DMS 273 (cell line): ENCODE data around the gene NUMB.

Experiments used
- DNase-seq: peaks from one replicate; lab custom pipeline; 2025; ENCODE audit not compliant: unreplicated experiment; lab: John Stamatoyannopoulos, UW

The NUMB gene

DNA sequence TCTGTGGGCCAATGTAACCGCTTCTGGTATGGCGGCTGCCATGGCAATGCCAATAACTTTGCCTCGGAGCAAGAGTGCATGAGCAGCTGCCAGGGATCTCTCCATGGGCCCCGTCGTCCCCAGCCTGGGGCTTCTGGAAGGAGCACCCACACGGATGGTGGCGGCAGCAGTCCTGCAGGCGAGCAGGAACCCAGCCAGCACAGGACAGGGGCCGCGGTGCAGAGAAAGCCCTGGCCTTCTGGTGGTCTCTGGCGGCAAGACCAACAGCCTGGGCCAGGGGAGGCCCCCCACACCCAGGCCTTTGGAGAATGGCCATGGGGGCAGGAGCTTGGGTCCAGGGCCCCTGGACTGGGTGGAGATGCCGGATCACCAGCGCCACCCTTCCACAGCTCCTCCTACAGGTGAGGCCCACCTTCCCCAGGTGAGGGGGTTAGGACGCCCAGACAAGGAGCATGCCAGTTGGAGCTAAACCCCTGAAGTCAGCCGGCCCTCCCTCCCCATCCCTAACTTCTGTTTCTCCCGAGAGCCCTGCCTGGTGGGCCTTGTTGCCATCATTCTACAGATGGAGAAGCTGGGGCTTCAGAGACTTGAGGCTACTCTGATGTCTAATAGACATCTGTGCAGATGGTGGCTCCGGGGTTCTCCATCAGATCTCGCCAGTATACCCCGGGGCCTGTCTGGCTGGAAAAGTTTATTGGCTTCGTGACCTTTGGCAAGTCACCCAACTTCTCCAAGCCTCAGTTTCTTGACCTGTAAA, 195.7 kb downstream of the NUMB start:
- DNase-seq: no peak

DNA sequence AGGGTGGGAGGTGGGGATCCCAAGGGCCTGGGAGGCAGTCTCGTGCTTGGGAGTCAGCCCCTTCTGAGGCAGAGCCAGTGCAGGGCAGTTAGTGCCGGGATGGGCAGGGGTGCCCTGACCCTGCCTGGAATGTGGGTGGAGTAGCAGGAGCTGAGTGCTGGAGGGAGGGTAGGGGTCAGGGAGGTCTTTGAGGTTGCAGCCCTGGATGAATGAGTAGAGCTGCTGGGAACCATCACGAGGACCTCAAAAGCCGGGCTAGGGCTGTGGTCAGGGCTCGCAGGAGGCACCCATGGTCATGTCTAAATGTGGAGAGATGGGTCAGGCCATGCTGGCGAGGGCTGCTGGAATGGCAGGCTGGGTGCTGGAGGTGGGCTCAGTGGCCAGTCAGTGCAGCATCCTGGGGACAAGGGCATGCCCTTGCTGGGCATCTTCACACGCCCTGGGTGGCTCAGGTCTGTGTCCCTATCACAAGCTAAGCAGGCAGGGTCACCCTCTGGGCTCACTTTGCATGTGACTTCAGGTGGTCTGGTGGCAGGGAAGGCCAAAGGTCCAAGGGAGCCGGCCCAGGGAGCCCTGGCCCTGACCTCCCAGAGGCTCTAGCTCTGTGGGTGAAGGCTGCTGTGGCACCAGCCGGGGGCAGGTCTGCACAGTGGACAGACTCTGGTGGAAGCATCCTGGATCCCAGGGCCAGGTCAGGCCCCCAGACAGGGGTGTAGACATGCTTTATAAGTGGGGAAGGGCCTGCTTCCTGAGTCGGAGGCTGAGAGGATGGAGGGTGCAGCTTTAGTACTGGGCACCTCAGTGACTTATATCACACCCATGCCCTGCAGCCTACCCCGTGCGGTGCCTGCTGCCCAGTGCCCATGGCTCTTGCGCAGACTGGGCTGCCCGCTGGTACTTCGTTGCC, 196.6 kb downstream of the NUMB start:
- no peak for DNase-seq

DNA sequence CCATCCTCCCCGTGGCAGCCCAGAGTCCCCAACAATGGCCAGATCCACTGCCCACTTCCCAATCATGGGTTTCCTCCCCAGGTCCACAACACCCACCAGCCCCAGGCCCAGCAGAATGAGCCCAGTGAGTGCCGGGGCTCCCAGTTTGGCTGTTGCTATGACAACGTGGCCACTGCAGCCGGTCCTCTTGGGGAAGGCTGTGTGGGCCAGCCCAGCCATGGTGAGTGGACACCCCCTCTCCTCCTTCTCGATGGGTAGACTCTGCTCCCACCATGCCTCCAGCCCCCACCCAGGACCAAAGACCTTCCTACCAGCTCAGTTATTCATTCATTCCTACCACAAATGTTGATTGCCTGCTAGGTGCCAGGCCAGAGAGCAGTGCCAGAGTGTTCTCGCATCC, 197.3 kb downstream of the NUMB start:
- no peak for DNase-seq

DNA sequence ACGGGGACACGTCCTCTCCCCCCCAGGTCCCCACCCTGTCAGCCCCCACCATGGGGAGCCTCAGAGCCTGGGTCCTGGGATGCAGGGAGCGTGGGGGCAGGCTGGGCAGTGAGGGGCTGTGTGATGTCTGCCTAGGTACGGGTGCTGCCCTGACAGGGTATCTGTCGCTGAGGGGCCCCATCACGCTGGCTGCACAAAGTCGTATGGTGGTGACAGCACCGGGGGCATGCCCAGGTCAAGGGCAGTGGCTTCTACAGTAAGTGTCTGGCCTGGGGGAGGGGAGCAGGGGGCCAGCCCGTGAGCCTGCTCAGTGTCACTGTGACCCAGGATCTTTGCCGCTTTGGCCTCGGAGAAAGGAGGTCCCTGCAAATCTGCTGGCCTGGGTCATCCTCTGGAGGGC, 197.8 kb downstream of the NUMB start:
- DNase-seq: no peak

DNA sequence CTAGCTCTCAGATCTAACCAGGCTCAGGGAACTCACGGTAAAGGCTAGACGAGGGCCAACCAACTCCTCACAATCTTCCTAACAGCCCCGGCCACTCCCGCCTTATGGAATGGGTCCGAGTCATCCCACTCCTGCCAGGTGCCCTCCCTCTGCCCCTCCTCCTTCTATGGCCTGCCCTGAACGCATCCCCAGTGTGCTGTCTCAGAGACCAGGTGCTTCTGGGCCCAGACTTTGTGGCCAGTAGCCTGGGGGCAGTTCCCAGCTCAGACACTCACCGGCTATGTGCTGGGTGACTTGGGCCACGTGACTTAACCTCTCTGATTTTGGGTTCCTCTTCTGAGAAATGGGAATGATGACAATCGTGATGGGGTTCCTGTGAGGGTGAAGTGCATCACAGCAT, 198.5 kb downstream of the NUMB start:
- no peak for DNase-seq

DNA sequence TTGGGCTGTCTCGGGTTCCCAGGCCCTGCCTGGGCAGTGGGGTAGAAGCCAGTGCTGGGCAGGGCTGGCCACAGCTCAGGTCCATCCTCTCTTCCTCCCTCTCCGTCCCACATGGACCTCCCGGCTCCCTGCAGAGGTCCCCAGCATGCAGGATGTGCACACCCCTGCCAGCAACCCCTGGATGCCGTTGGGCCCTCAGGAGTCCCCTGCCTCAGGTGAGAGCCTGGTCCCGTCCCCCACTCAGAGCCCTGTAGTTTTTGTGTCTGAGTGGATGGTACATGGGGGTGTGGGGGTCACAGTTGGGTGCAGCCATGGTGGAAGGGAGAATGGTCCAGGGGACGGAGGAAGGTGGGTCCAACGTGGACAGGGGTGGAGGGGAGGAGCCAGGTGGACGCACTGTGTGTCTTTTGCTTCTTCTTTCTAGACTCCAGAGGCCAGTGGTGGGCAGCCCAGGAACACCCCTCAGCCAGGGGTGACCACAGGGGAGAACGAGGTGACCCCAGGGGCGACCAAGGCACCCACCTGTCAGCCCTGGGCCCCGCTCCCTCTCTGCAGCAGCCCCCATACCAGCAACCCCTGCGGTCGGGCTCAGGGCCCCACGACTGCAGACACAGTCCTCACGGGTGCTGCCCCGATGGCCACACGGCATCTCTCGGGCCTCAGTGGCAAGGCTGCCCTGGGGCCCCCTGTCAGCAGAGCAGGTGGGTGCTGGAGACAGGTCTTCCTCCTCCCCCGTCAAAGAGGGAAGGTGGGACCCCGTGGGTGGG, 199.3 kb downstream of the NUMB start:
- no peak for DNase-seq

DNA sequence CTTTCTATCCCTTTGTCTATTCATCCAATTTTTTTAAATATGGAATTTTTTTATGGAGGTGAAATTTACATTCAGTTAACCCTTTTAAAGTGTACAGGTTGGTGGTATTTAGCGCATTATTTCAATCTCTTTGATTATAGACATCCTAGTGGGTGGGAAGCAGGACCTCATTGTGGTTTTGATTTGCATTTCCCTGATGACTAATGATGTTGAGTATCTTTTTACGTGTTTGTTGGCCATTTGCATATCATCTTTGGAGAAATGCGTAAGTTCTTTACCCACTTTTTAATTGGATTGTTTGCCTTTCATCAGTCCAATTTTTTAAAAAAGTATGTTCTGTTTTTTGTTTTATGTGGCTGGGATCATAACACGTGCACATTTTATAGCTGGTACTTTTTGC, 200.3 kb downstream of the NUMB start:
- no peak for DNase-seq

DNA sequence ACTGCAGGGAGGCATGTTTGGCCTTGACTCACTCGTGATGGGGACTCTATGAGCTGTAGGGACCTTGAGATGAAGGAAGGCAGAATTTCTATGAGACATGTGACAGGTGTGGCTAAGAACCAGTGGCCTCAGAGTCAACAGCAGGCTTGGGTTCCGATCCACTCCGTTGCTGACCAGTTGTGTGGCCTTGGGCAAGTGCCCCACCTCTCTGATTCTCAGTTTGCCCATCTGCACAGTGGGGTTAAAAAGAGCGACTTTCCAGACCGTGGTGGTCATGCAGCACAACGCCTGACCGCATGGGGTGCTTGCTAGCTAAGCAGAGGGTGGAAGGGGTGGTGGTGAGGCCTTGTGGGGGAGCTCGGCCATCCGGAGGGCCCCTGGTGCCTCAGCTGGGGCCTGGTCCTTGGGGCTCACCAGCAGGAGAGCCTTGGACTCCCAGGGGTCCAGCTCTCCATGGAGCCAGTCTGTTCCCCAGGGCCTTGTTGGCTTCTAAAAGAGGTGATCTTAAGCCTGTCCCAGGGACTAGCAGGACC, 202.6 kb downstream of the NUMB start:
- DNase-seq: no peak

DNA sequence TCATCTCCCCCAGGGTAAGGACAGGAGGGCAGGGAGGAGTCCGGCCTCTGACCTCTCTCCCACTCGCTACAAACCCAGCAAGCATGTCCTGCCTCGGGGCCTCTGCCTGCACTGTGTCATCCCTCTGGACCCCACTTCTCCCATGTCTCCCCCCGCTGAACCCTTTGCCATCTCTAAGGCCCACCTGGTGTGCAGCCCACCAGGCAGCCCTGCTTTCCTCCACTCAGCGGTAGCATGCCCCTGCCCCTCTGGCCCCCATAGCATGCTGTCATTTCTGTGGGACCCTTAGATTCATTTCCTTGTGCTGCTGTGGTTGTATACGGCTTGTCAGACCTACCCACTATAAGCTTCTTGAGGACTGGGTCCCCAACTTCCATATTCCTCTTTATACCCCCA, 203.3 kb downstream of the NUMB start:
- no peak for DNase-seq

DNA sequence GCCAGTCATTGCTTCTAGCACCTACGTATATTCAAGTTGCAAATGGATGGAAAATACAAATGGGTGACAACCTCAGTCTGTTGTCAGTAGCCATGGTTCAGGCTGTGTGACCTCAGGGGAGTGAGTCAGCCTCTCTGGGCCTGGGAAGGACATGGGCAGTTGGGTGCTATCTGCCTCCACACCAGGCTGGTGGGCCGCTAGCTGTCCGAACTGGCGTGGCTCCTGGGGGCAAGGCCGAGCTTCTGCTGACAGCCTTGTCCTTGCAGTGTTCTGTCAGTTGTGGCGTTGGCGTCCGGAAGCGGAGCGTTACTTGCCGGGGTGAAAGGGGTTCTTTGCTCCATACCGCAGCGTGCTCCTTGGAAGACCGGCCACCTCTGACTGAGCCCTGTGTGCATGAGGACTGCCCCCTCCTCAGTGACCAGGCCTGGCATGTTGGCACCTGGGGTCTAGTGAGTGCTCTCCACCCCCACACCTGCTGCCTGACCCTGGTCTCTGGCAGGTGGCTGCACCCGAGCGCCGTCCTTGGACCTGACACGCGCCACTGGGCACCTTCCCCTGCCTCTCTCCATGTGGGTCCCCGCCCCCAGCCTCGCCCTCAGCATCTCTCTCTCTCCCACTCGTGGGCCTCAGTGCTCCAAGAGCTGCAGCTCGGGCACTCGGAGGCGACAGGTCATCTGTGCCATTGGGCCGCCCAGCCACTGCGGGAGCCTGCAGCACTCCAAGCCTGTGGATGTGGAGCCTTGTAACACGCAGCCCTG, 203.9 kb downstream of the NUMB start:
- DNase-seq: no peak

DNA sequence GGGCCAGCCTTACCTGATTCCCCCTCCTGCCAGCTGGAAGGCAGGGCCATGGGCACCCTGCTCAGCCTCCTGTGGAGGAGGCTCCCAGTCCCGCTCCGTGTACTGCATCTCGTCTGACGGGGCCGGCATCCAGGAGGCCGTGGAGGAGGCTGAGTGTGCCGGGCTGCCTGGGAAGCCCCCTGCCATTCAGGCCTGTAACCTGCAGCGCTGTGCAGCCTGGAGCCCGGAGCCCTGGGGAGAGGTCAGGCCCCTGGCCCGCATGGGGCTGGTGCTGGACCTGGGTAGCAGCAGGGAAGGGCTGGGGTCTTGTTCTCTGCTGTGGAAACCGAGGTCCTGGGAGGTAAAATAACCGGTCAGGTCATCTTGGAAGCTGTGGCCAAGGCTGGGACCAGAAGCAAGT, 204.6 kb downstream of the NUMB start:
- no peak for DNase-seq

DNA sequence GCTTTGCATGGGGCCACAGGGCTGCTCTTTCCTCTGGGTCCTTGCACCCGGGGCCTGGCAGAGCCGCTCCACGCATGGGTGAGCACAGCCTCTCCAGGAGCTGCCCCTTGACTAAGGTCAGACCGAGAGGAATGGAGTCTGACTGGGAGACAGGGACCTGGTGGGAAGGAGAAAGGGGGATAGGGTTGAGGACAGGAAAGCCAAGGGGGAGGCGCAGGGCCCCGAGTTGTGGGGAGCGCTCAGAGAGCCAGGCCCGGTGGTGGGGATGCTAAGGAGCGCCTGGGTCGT, 205.1 kb downstream of the NUMB start:
- no peak for DNase-seq

DNA sequence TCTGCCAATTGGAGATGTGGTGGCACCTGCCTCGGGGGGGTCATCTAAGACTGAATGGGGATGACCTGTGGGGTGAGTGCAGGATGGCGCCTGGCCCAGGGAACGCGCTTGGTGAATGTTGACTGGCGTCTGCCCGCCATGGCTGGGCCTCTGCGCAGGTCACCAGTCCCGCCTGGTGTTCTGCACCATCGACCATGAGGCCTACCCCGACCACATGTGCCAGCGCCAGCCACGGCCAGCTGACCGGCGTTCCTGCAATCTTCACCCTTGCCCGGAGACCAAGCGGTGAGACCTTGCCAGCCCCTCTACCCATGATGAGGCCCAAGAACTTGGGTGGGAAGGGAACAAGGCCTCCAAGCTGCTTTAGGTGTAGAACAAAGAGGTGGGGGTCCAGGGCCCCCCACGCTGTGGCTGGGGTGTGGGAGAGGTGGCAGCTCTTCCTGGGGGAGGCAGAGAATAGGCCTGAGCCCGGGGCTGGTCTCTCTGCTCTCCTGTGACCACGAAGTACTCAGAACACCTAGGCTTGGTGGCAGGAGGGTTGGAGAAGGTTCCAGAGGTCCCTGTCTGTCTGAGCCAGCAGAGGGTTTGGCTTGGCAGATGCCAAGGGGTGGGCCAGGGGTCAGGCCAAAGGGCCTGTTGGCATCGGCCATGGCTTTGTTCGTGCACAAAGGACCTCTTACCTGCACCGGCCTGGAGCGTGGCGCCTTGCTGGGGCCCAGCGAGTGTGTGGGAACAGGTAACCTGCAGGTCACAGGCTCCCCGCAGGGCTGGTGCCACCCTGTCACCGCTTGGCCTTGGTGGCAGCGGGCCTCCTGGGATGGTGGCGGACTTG, 205.6 kb downstream of the NUMB start:
- no peak for DNase-seq

DNA sequence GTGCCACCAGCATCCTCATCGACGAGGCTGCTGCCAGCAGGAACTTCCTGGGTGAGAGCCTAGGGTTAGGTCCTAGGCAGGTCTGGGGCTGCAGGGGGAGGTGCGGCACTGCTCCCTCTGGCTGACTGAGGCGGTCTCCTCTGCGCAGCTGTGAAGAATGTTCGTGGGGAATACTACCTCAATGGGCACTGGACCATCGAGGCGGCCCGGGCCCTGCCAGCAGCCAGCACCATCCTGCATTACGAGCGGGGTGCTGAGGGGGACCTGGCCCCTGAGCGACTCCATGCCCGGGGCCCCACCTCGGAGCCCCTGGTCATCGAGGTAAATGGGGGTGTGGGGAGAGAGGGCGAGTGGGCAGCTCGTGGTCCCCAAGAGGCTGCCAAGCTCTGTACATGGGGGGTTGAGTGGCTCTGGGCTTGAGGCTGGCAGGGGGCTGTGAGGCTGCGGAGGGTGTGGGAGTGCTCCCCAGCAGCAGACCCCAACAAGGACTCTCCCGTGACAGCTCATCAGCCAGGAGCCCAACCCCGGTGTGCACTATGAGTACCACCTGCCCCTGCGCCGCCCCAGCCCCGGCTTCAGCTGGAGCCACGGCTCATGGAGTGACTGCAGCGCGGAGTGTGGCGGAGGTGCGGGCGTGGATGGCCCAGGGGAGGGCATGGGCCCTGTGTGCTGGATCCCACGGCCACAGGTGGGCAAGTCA, 206.7 kb downstream of the NUMB start:
- no peak for DNase-seq

DNA sequence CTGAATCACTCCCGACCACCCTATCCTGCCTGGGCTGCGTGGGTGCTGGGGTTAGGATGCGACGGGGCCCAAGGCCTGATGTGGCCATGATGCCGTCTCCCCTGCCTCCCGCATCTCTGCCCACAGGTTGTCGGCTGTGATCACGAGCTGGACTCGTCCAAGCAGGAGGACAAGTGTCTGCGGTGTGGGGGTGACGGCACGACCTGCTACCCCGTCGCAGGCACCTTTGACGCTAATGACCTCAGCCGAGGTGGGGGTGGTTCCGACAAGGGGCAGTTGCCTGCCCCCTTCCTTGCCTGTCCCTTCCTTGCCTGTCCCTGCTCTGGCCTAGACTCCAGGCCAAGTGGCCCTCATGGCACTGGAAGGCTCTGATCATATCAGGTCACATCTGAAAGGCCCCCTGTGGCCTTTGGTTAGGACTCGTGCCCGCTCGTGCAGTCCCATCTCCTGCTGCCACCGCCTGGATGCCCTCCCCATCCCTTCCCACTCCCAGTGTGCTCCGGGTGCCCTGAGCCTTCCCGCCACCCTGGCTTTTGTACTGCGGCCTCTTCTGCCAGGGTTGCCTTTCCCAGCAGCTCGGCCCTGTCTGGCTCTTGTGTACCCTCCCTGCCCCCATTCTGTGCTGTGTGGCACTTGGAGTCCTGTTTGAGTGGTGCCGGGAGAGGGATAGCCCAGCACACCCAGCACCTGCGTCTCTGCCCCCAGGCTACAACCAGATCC, 207.4 kb downstream of the NUMB start:
- no peak for DNase-seq

DNA sequence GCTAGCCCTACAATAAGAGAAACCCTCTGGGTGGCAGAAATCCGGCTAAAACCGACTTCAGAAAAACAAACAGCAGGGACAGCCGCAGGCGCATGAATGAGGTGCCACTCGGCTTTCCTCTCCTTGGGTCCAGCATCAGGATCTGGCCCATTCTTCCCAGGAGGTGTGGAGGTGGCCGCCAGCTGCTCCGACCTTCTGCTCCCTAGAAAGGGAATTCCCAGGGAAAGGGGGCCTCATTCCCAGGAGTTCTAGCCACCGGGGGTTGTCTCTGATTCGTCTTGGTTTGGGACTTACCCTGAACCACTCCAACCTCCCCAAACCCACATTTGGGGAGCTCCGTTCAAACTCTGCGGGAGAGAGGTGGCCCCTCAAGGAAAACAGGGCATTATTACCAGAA, 208.0 kb downstream of the NUMB start:
- DNase-seq: no peak

DNA sequence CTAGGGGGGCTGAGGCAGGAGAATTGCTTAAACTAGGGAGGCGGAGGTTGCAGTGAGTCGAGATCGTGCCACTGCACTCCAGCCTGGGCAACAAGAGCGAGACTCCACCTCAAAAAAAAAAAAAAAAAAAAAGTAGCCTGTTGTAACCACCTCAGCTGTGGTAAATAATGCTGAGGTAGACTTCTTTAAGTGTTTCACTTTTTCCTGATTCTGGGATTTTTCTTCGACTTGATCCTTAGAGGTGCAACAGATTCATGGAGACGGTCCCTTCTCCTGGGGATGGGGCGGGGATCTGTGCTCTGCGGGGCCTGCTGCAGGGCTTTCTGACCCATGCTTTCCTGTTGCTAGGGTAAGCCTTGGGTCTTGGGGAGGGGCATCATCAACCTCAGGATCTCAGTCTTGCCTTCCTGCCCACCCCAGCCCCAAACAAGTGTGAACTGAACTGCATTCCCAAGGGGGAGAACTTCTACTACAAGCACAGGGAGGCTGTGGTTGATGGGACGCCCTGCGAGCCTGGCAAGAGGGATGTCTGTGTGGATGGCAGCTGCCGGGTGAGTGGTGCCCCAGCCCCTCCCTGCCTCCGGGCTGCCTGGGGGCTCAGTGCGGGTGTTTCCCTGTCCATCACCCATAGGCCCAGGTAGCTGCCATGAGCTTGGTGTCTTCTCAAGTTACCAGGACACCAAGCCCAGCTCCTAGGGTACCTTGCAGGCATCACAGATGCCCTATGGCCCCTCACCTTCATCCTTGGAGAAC, 208.6 kb downstream of the NUMB start:
- no peak for DNase-seq

DNA sequence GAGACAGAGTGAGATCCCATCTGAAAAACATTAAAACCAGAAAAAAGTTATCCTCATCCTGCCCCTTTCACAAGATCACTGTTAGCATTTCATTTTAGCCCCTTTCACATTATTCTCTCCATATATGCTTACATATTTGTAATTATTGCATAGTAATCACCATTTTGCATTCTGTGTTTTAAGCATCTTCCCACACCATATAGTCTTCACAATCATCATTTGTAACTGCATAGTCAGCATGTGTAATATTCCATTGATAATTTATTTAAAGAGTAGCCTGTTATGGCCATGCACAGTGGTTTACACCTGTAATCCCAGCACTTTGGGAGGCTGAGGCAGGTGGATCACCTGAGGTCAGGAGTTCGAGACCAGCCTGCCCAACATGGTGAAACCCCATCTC, 209.2 kb downstream of the NUMB start:
- DNase-seq: no peak
